Subcutaneous adipose tissue (tissue), 4 donors: ENCODE data around the gene C19orf38. TPM values are rescaled to one million over a fixed set of nuclear protein-coding genes. Genes with fewer than 3 reads are reported as not detected.

Experiments
- total RNA-seq, 4 donors: library from RNA; depleted of rRNA; stranded (reverse); fragments of >200 nt; gene quantifications; one replicate each; pipeline ENCODE4 v1.1.0, GENCODE V29; 2016
- TF ChIP-seq, protein P1 (sequence below): fragments of 450-650 bp; IDR thresholded peaks from one replicate; pipeline ENCODE4 v1.5.1; 2016; ENCODE audit warnings: low read depth, mild to moderate bottlenecking, control low read depth, antibody characterized with exemption, moderate library complexity

C19orf38 gene
- total RNA-seq, 4 donors from 2014 or later, result 0.98 to 16.7 (median 5.1) TPM; not detected in 1

DNA sequence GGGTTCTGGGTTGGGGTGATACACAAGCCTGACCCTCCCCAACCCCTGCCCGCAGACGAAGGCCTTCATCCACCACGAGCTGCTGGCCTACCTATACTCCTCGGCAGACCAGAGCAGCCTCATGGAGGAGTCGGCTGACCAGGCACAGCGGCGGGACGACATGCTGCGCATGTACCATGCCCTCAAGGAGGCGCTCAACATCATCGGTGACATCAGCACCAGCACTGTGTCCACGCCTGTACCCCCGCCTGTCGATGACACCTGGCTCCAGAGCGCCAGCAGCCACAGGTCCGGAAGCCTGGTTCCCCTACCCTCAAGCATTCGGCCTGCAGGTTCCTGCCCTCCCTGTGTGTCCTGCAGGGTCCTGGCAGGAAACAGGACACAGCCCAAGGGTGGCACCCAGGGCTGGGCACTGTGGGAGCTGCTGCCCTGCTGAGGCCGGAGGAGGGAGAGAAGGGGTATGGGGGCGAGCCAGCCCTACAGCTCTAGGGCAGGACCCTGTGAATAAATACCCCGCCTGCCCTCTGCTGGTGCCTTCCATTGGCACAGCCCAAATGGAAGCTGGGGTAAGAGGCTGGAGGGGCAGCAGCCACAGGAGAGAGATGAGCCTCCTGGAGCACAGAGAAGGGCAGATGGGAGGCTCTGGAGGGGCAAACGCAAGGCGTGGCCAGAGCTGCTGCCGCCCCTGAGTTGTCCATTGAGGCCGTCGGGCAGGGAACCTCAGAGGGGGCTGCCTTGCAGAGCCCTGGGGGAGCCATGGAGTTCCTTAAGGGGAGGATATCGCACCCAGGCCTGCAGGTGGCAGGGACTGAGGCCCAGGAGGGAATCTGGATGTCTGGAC is 19.0 kb upstream of the C19orf38 start:
- TF ChIP-seq, protein P1, sequence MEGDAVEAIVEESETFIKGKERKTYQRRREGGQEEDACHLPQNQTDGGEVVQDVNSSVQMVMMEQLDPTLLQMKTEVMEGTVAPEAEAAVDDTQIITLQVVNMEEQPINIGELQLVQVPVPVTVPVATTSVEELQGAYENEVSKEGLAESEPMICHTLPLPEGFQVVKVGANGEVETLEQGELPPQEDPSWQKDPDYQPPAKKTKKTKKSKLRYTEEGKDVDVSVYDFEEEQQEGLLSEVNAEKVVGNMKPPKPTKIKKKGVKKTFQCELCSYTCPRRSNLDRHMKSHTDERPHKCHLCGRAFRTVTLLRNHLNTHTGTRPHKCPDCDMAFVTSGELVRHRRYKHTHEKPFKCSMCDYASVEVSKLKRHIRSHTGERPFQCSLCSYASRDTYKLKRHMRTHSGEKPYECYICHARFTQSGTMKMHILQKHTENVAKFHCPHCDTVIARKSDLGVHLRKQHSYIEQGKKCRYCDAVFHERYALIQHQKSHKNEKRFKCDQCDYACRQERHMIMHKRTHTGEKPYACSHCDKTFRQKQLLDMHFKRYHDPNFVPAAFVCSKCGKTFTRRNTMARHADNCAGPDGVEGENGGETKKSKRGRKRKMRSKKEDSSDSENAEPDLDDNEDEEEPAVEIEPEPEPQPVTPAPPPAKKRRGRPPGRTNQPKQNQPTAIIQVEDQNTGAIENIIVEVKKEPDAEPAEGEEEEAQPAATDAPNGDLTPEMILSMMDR, result no peak

DNA sequence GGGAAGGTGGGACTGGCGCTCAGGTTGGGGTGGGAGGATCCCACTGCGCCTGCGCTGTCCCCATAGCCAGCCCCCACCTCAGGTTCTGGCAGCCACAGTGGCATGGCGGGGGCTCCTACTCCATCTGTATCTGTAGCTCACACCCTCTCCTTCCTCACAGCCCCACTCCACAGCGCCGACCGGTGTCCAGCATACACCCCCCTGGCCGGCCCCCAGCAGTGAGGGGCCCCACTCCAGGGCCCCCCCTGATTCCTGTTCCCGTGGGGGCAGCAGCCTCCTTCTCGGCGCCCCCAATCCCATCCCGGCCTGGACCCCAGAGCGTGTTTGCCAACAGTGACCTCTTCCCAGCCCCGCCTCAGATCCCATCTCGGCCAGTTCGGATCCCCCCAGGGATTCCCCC is 18.2 kb upstream of the C19orf38 start:
- TF ChIP-seq, protein P1, result no peak

DNA sequence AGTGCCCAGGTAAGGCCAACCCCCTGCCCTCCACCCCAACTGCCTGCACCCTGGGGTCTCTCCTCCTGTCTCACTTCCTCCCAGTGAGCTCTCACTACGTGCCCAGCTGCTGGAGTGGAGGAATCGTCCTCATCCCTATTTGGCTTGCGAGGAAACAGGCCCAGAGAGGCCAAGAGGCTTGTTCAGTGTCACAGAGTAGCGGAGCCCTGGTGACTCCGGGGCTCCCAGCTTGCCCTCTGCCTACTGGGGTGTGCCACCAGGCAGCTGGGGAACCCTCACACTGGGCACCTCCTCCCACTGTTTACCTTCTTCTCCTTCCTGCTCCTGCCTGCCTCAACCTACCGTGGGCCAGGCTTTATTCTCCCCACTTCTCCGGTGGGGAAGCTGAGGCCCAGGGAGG is 17.8 kb upstream of the C19orf38 start:
- TF ChIP-seq, protein P1, result no peak

DNA sequence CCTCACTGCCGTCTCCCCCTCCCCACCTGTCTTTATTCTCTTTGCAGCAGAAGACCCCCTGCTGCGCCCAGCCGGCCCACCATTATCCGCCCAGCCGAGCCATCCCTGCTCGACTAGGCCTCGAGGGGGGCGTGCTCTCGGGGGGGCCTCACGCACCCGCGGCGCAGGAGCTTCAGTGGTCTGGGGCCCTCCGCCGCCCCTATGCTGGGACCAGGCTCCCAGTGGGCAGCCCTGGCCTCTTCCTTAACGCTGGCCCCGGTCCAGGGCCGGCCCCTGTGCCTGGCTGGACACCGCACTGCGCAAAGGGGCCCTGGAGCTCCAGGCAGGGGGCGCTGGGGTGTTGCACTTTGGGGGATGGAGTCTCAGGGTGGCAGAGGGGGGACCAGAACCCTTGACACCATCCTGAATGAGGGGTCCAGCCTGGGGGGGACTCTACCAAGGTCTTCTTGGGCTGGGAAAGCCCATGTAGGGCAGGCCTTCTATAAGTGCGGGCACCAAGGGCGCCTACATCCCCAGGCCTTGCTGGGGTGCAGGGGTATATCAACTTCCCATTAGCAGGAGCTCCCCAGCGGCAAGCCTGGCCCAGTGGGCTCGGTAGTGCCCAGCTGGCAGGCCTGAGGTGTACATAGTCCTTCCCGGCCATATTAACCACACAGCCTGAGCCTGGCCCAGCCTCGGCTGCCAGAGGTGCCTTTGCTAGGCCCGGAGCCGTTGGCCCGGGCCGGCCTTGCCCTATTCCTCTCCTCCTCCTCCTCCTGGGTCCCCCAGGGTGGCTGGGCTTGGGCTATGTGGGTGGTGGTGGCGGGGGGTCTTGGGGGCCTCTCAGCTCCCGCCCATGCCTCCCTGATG is 17.1 kb upstream of the C19orf38 start:
- TF ChIP-seq, protein P1, result no peak

DNA sequence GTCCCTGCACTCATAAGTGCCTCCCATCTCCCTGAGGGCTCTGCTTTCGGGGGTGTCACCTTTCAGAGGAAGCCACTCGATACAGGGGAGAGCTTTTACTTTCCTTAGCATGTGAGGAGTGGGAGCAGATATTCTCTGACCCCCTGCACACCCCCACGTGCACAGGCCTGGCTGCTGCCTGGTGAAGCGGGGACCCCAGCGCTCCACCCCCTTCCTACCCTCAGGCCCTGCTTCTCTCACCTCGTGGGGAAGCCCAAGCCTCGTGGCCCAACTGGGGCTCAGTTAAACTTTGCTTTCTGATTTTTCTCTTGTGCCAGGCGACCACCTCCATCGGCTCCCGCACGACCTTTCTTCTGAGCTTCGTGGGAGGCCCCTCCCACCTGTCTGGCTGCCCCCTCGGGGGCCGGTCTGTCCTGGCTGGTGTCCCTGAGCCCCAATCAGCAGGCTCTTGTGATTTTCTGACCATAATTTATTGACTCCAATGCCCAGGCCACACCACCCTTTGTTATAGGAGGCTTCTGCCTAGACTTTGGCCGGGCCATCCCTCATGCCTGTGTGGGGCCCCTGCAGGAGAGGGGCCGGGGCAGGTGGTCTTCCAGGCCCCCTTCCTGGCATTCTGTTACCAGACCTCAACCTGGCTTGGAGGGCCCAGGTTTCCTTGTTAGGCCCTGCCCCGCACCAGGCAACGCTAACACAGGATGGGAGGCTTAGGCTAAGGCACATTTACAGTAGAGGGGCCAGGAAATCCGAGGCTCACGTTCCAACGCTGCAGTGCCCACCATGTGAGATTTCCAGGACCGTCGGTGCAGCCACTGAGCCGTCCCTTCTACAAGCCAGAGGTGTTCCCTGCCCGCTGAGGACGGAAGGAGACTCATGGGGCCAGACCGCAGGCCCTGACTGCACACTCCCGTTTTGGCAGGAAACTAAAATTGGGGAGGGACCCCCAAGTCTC is 16.0 kb upstream of the C19orf38 start:
- TF ChIP-seq, protein P1, result no peak

DNA sequence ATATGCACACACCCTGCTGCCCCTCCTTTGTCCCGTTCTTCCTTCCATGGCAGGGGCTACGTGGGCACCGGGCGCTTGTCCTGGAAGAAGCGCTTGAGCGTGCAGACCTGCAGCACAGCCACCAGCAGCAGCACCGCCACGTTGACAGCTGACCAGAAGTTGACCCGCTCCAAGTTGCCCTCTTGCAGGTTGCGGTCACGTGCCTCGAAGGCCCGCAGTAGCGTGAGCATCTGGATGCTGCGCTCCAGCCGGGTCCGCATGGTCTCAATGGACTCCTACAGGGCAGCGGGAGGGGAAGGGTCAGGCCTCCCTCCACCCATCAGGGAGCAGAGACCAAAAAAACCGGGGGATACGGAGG is 15.3 kb upstream of the C19orf38 start:
- TF ChIP-seq, protein P1, result no peak
